Measurements from ENCODE around the gene NIT1. TPM values are rescaled to one million over a fixed set of nuclear protein-coding genes. Genes with fewer than 3 reads are reported as not detected.

The NIT1 gene
- total and polyA plus RNA-seq, 7 donors = 24.4 to 66.6 (median 39.6) TPM

- Histone ChIP-seq H3K4me1 (no peaks in the 10 kb centered on the region), H3K4me3 (no peak overlapping the region), H3K9me3 (no peaks in the 10 kb centered on the region), H3K27ac (no peak overlapping the region), H3K36me3 (no peaks in the 10 kb centered on the region), H3K27me3 (peaks cover 0 to 4% (median 0%) of the 10 kb centered on the region in 3 donors)
- intact Hi-C loops (cut with DNase I) = no loop called here
- no peak for TF ChIP-seq EP300 (IDR thresholded peaks at IDR 0.05)
- TF ChIP-seq CTCF (IDR thresholded peaks at IDR 0.05) = no peak
- no peak for TF ChIP-seq POLR2AphosphoS5 (IDR thresholded peaks at IDR 0.05)
- TF ChIP-seq POLR2A (IDR thresholded peaks at IDR 0.05) = no peak
- no peak for DNase-seq
- 44 to 73% methylated on average over 10 of the region's 10 CpGs for WGBS, 2 donors
Measured at GRCh38 chr1:161083748-161084596, 33.9 kb upstream of the NIT1 start.

- Histone ChIP-seq H3K4me1 (no peaks in the 10 kb centered on the region), H3K36me3 (no peaks in the 10 kb centered on the region), H3K27ac (no peak overlapping the region), H3K9me3 (no peaks in the 10 kb centered on the region), H3K4me3 (no peak overlapping the region), H3K27me3 (peaks cover 0 to under 1% (median 0%) of the 10 kb centered on the region in 3 donors)
- 90 to 100% methylated on average over 1 of the region's 1 CpG for WGBS, 2 donors
- DNase-seq = no peak
- intact Hi-C loops (cut with DNase I) = no loop called here
- no peak for TF ChIP-seq POLR2AphosphoS5 (IDR thresholded peaks at IDR 0.05)
- TF ChIP-seq CTCF (IDR thresholded peaks at IDR 0.05) = no peak
- no peak for TF ChIP-seq EP300 (IDR thresholded peaks at IDR 0.05)
Measured at GRCh38 chr1:161084597-161084988, 33.3 kb upstream of the NIT1 start.

- no peaks in the 10 kb centered on the region for H3K9me3 ChIP-seq
- no peak overlapping the region for H3K4me3 ChIP-seq
- intact Hi-C loops (cut with DNase I) = no loop called here
- no peaks in the 10 kb centered on the region for H3K36me3 ChIP-seq
- DNase-seq = no peak
- no peak overlapping the region for H3K27ac ChIP-seq
- H3K4me1 ChIP-seq = no peaks in the 10 kb centered on the region
- H3K27me3 ChIP-seq = no peaks in the 10 kb centered on the region
- 79 to 82% methylated on average over 2 of the region's 2 CpGs for WGBS, 2 donors
- no peak for TF ChIP-seq EP300 (IDR thresholded peaks at IDR 0.05)
- TF ChIP-seq POLR2A (IDR thresholded peaks at IDR 0.05) = no peak
- TF ChIP-seq CTCF (IDR thresholded peaks at IDR 0.05) = no peak
- no peak for TF ChIP-seq POLR2AphosphoS5 (IDR thresholded peaks at IDR 0.05)
Measured at GRCh38 chr1:161085165-161085564, 32.7 kb upstream of the NIT1 start.

DNA sequence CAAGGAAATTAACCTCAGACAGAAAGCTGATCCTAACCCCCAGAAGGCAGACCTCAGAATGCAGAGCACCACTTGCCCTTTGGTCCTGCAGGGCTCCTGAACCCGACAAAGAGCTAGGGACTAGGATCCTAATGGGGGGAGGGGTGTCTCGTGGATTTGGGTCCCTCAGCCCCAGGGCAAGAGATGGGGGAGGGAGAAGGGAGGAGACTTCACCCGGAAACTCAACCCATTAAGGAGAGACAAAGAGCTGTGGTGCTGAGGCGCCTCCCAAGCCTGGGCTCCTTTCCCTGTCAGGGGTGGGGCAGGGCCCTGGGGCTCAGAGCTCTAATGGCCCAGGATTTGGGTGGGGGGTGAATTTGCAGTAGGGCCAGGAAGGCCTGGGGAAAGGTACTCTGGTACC, 31.4 kb upstream of the NIT1 start:
- Histone ChIP-seq H3K9me3 (no peaks in the 10 kb centered on the region), H3K4me1 (no peaks in the 10 kb centered on the region), H3K4me3 (no peak overlapping the region), H3K27me3 (no peaks in the 10 kb centered on the region), H3K27ac (no peak overlapping the region), H3K36me3 (no peaks in the 10 kb centered on the region)
- no peak for DNase-seq
- no peak for TF ChIP-seq EP300 (IDR thresholded peaks at IDR 0.05)
- TF ChIP-seq CTCF (IDR thresholded peaks at IDR 0.05) = no peak
- TF ChIP-seq POLR2A (IDR thresholded peaks at IDR 0.05) = no peak
- no peak for TF ChIP-seq POLR2AphosphoS5 (IDR thresholded peaks at IDR 0.05)
- 19 to 62% methylated on average over 4 of the region's 4 CpGs for WGBS, 2 donors
- intact Hi-C loops (cut with DNase I) = no loop called here
